ENCODE results near the gene VEZF1. TPM values are rescaled to one million over a fixed set of nuclear protein-coding genes. Genes with fewer than 3 reads are reported as not detected.

Gene VEZF1
- total and polyA plus RNA-seq, 2 donors (not counting 3 experiments of a cell fraction or from before 2014, with no cell fraction given), result 27.8 to 59.0 TPM

GRCh38 chr17:57935833-57936807 is 51.9 kb downstream of the VEZF1 start:
- ChIA-PET CTCF (interaction anchor here (1.0 to 2.2 kb wide), 7 partner anchors 8 to 64 kb away, joined by 3 to 14 read pairs (median 6); partner anchors contain the start of gene CUEDC1), POLR2A (interaction anchor here (1.4 to 1.7 kb wide), 2 partner anchors 11 to 18 kb away, joined by 4 read pairs; no protein-coding TSS in a partner anchor)
- DNase-seq (ENCODE audit: low read depth, low spot score) (no peak), FAIRE-seq (peak; percentile 38)
- intact Hi-C loops (cut with micrococcal nuclease) (no loop called here), dilution Hi-C loops (cut with MboI; ENCODE audit: extremely low pct_ligation_motif_present, low sequenced_read_pairs) (no loop called here)
- Histone ChIP-seq H3K4me2 (ENCODE audit: insufficient read depth, low read length) (no peak overlapping the region), H3K27ac (ENCODE audit: insufficient read depth, low read depth, low read length) (peak overlapping the region; percentile 9), H3K9ac (replicated peaks; ENCODE audit: extremely low read depth, insufficient read depth, low read length) (peak overlapping the region; percentile 0), H3K4me1 (ENCODE audit: control insufficient read depth, extremely low read depth, insufficient read depth, low read length) (peaks cover 20% of the 10 kb centered on the region), H2AFZ (ENCODE audit: low read depth, low read length) (no peak overlapping the region), H3K4me3 (replicated peaks in 1 of 3; ENCODE audit: insufficient read depth in 1 of 3, low read depth in 1 of 3, low read length in 3 of 3) (no peak overlapping the region), H3K79me2 (ENCODE audit: control insufficient read depth, insufficient read depth, low read length) (no peaks in the 10 kb centered on the region), H3K9me1 (replicated peaks; ENCODE audit: control insufficient read depth, extremely low read depth, insufficient read depth, low read length) (no peaks in the 10 kb centered on the region), H3K36me3 (ENCODE audit: control insufficient read depth in 2 of 2, extremely low read depth in 1 of 2, insufficient read depth in 2 of 2, low read length in 2 of 2) (no peaks in the 10 kb centered on the region), H3K9me3 (replicated peaks; ENCODE audit: control insufficient read depth, insufficient read depth, low read length) (no peaks in the 10 kb centered on the region), H4K20me1 (replicated peaks; ENCODE audit: control insufficient read depth, extremely low read depth, insufficient read depth, low read length) (no peaks in the 10 kb centered on the region), H3K27me3 (ENCODE audit: control insufficient read depth in 2 of 2, insufficient read depth in 2 of 2, low read length in 2 of 2) (no peaks in the 10 kb centered on the region)
- no TSS peak for BruUV-seq (replicated peaks)
- TF ChIP-seq MAX (IDR thresholded peaks at IDR 0.05; ENCODE audit: insufficient read depth, insufficient read length) (no peak), CTCF (IDR thresholded peaks at IDR 0.05; ENCODE audit: extremely low read depth in 1 of 2, insufficient read depth in 1 of 2, low read depth in 1 of 2, low read length in 2 of 2) (no peak), JUN (IDR thresholded peaks at IDR 0.05; ENCODE audit: borderline replicate concordance, insufficient read depth, insufficient read length, low read depth) (no peak), POLR2AphosphoS5 (IDR thresholded peaks at IDR 0.05; ENCODE audit: insufficient read depth, low read depth, low read length) (no peak), POLR2A (IDR thresholded peaks at IDR 0.05; ENCODE audit: low read depth, low read length) (no peak), MYC (IDR thresholded peaks at IDR 0.05; ENCODE audit: low read depth, low read length) (no peak), EZH2 (IDR thresholded peaks at IDR 0.05; ENCODE audit: borderline replicate concordance, low read depth, low read length, severe bottlenecking) (no peak), GATA2 (IDR thresholded peaks at IDR 0.05; ENCODE audit: insufficient read depth, insufficient read length, low read depth, low read length) (no peak), FOS (IDR thresholded peaks at IDR 0.05; ENCODE audit: borderline replicate concordance, insufficient read depth, low read length) (no peak)

Measured in endothelial cell of umbilical vein (primary cell).